ENCODE measurements around the gene PDIA2.
"Not testable (repeated sequence)": the region's sequence is repeated elsewhere in the genome, so short reads cannot be mapped to it uniquely, and the experiment has no call there.

Gene PDIA2

DNA sequence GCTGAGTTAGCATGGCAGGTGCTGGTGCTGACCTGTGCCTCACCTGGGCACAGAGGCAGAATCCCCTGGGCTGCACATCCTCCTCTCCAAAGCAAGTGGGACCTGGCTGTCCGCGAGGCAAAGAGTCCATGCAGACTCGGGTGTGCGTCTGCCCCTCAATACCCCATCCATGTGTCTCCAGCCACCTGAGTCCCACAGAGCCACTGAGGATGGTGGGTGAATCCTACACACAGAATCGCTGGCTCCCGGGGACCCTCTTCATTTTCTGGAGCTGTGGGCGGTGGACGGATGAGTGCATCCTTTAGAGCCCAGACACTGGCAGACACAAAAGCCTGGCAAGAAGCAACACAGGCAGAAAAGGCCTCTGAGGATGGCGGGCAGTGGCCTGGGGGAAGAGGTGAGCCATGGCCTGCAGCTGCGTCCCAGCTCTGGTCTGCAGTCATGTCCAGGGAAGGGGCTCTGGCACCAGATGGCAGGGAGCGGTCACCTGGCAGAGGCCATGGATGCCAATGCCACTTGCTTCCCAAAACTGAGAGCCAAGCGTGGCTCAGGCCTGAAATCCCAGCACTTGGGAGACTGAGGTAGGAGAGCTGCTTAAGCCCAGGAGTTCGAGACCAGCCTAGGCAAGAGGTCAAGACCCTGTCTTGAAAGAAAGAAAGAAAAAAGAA is 39.6 kb downstream of the PDIA2 start:
- no peak for TF ChIP-seq CTCF (IDR thresholded peaks at IDR 0.05)
- Histone ChIP-seq H3K27me3 (no peaks in the 10 kb centered on the region), H3K4me3 (ENCODE audit: low read depth in 1 of 2, low read length in 1 of 2) (no peak overlapping the region), H3K36me3 (peaks cover 32% of the 10 kb centered on the region), H3K9me3 (no peaks in the 10 kb centered on the region), H3K4me1 (ENCODE audit: control insufficient read depth in 1 of 2, insufficient read depth in 1 of 2, low read depth in 1 of 2, low read length in 1 of 2) (peaks cover 46 to 60% of the 10 kb centered on the region in 2 experiments), H3K27ac (peak overlapping the region; percentile 57)

DNA sequence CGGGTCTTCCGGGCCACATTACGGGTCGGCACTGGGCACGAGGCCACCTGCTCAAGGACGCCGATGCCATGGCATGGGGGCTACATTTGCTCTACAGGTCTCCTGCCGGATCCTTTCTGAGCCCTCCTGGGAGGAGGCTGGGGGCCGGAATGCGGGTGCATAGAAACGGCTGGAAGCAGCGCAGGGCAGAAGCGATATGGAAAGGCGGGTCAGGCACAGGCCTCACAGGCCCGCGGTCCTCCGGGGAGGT is 41.2 kb downstream of the PDIA2 start:
- no peaks in the 10 kb centered on the region for H3K9me3 ChIP-seq
- no peak for TF ChIP-seq CTCF (IDR thresholded peaks at IDR 0.05)
- peak overlapping the region; percentile 94 for H3K27ac ChIP-seq
- peaks cover 17% of the 10 kb centered on the region for H3K36me3 ChIP-seq
- H3K4me1 ChIP-seq (ENCODE audit: control insufficient read depth in 1 of 2, insufficient read depth in 1 of 2, low read depth in 1 of 2, low read length in 1 of 2): peaks cover 52 to 74% of the 10 kb centered on the region in 2 experiments
- peak overlapping the region; percentile 61 to 66 for H3K4me3 ChIP-seq (ENCODE audit: low read depth in 1 of 2, low read length in 1 of 2)
- H3K27me3 ChIP-seq: no peaks in the 10 kb centered on the region

DNA sequence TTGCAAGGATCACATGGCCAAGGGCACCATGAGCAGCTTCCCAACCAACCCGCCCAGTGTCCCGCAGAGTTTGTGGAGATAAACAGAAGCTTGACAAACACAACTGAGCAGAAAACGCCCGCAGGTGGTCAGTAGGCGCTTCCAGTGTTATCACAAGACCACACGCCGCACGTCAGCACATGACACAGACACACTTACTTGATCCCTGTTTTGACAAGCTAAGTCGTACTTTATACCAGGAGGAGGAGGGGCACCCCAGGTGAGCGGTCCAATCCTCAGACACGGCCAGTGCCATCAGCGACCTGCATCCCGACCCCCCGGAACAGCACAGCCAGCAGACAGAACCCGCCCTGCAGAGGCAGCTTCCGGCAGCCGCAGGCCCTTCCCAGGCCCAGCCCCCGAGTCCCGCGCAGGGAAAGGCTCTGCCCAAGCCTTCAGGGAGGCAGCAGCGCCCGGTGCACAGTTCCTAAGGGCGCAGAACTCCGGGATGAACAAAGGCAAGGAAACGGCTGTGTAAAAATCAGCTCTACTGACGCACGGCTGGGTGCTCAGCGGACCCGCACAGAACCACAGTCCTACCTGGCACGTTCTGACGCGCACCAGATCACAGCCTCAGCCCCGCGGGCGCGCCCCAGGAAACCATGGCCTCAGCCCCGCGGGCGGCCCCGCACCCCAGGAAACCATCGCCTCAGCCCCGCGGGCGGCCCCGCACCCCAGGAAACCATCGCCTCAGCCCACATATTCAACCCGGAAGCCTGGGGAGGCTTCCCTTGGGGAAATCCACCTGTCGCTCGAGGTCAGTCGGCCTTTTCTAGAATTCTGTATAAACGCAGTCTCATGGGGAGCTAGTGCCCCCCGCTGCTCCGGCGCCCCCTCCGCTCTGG is 41.7 kb downstream of the PDIA2 start:
- Histone ChIP-seq H3K27ac (peak overlapping the region; percentile 94), H3K4me3 (ENCODE audit: low read depth in 1 of 2, low read length in 1 of 2) (peak overlapping the region; percentile 61 to 66), H3K4me1 (ENCODE audit: control insufficient read depth in 1 of 2, insufficient read depth in 1 of 2, low read depth in 1 of 2, low read length in 1 of 2) (peaks cover 52 to 74% of the 10 kb centered on the region in 2 experiments), H3K9me3 (no peaks in the 10 kb centered on the region), H3K27me3 (no peaks in the 10 kb centered on the region), H3K36me3 (peaks cover 11% of the 10 kb centered on the region)
- no peak for TF ChIP-seq CTCF (IDR thresholded peaks at IDR 0.05)

DNA sequence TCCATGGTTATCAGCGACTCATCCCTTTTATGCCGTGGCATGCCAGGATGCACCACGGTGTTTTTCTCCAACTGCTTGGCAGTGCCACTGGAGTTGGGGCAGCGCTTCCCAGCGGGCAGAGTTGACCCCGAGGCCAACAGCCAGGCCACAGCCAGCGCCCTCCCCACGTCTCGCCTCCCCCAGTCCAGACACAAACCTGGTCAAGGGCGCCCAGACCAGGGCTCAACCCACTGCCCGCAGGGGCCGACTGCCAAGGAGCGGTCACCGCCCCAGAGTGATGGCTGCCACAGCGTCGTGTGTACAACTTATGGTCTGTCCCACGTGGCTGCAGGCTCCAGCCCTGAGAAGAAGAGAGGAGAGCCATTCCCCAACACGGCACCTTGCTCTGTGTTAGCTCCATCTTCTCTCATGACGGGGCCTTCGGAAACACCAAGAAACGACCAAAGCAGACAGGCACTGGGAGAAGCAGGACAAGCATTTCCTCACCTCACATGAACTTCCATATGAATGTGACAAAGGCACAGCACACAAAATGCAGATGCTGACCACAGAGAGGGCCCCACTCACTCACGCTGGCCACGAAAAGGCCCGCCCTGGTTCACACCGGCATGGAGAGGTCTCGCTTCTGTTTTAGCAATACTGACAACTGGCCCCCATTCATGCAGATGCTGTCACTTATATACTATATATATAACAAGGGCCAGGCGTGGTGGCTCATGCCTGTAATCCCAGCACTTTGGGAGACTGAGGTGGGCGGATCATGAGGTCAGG is 42.6 kb downstream of the PDIA2 start:
- Histone ChIP-seq H3K27me3 (no peaks in the 10 kb centered on the region), H3K4me3 (ENCODE audit: low read depth in 1 of 2, low read length in 1 of 2) (peak overlapping the region; percentile 61 to 66), H3K4me1 (ENCODE audit: control insufficient read depth in 1 of 2, insufficient read depth in 1 of 2, low read depth in 1 of 2, low read length in 1 of 2) (peaks cover 57 to 71% of the 10 kb centered on the region in 2 experiments), H3K9me3 (no peaks in the 10 kb centered on the region), H3K27ac (peak overlapping the region; percentile 94), H3K36me3 (peaks cover 11% of the 10 kb centered on the region)
- TF ChIP-seq CTCF (IDR thresholded peaks at IDR 0.05): no peak

- H3K36me3 ChIP-seq: no peaks in the 10 kb centered on the region
- H3K27ac ChIP-seq: no peak overlapping the region
- no peak for TF ChIP-seq CTCF (IDR thresholded peaks at IDR 0.05)
- no peaks in the 10 kb centered on the region for H3K27me3 ChIP-seq
- H3K9me3 ChIP-seq: no peaks in the 10 kb centered on the region
- peaks cover 55 to 64% of the 10 kb centered on the region in 2 experiments for H3K4me1 ChIP-seq (ENCODE audit: control insufficient read depth in 1 of 2, insufficient read depth in 1 of 2, low read depth in 1 of 2, low read length in 1 of 2)
- no peak overlapping the region for H3K4me3 ChIP-seq (ENCODE audit: low read depth in 1 of 2, low read length in 1 of 2)
These were observed 47.8 kb downstream of the PDIA2 start for GRCh38 chr16:330741-331140.

DNA sequence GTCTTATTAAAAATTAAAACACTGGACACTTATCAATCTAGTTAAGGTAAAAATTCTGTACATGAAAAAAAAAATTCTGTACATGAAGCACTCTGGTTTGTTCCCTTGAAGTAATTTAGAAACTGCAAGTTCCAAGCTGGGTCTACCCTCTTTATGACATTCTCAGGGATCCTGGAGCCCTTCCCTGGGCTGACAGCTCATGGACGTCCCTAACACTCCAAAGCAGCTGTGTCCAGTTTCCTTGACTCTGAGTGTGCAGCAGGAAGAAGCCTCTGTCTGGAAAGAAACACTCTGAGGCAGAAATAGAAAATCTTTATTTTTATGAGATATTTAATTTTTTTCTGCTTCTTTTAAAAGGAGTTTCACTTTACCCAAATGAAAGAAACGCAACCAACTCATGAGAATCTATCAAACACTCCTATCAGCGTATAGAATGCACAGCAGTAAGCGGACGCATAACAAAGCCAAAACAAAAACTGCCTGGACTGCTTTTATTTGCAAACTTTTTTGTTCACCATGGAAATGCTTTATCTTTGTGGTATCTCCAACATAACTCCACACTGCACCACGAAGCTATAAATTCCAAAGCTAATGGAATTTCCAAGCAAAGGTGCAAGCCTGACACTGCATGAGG is 48.3 kb downstream of the PDIA2 start:
- peaks cover 57 to 64% of the 10 kb centered on the region in 2 experiments for H3K4me1 ChIP-seq (ENCODE audit: control insufficient read depth in 1 of 2, insufficient read depth in 1 of 2, low read depth in 1 of 2, low read length in 1 of 2)
- H3K36me3 ChIP-seq; H3K9me3 ChIP-seq; H3K4me3 ChIP-seq (ENCODE audit: low read depth in 1 of 2, low read length in 1 of 2); H3K27me3 ChIP-seq; H3K27ac ChIP-seq: not testable (repeated sequence)

Measured in neutrophil (primary cell).